SK-MEL-5 (cell line): Measurements from ENCODE around the gene CLBA1. TPM values are rescaled to one million over a fixed set of nuclear protein-coding genes. Genes with fewer than 3 reads are reported as not detected.
A peak's percentile ranks its signal among the peaks of the same experiment; 100 is the strongest.

Source experiments
- DNase-seq: peaks from one replicate; pipeline ENCODE4 v3.0.0-alpha.2; 2016; ENCODE audit warnings: low read depth, low spot score
- in situ Hi-C: cut with HindIII; loops from 2 replicates; pipeline ENCODE4 v1.10.0; 2016; ENCODE audit warnings: low sequenced_read_pairs, high pct_unique_total_duplicates, low pct_unique_long_range_greater_than_20kb
- total RNA-seq: library from RNA; depleted of rRNA; stranded (reverse); fragments of >200 nt; shearing (Covaris generic); gene quantifications from 2 replicates; pipeline ENCODE4 v1.2.3, GENCODE V29; 2014

Gene CLBA1
- total RNA-seq, 1 experiment from 2014 or later: 13.6 TPM

GRCh38 chr14:104975481-104976197, 9.9 kb upstream of the CLBA1 start:
- in situ Hi-C loops: no loop called here
- DNase-seq: peak; percentile 35

DNA sequence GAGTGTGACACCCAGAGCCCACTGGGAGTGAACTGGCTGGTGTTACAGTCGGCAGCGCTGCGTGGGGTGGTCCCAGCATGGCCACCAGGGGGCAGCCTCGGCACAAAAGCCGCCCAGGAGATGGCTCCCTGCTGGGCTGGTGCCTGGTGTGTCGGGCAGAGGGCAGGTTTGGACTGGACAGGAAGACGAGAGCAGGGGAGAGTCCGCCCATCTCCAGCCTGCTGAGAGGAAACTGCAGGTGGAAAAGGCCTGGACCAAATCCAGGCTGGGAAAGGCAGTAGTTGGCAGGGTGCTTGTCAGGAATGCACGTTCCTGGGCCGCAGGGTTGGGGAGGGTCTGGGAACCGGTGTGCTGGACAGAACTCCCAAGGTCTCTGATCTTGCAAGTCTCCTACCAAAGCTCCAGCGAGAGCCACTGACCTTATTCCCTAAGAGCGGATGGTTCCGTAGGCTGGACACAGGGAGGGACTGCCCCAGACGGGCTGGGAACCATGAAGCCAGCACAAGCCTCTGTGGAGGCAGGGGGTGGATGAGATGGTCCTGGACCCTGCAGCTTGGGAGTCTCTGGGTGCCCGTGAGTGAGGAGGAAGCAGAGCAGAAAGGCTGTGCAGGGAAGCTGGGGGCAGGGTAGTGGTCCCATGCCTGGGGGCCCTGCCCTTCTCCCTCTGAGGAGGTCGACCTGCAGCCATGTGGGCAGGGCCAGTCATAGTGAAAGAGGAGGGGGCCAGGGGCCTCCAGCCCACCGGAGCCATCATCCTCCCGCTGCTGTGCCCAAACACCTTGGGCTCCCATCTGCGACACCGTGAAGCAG, 9.2 kb upstream of the CLBA1 start:
- in situ Hi-C loops: no loop called here
- peak; percentile 86 for DNase-seq

- in situ Hi-C loops: no loop called here
- no peak for DNase-seq
Measured at GRCh38 chr14:104977008-104977680, 8.4 kb upstream of the CLBA1 start.

GRCh38 chr14:104977681-104978653, 7.6 kb upstream of the CLBA1 start, which contains the start of gene AHNAK2:
TSS of gene AHNAK2 (minus strand) at chr14:104978374. CDS start at chr14:104978237, 137 bp downstream.
- in situ Hi-C loops: no loop called here
- peak; percentile 77 for DNase-seq

GRCh38 chr14:104978746-104979691, 6.6 kb upstream of the CLBA1 start:
- in situ Hi-C loops: no loop called here
- no peak for DNase-seq

- in situ Hi-C loops: no loop called here
- DNase-seq: no peak
Measured at GRCh38 chr14:104979758-104980610, 5.6 kb upstream of the CLBA1 start.

- in situ Hi-C loops: no loop called here
- no peak for DNase-seq
Measured at GRCh38 chr14:104980611-104981531, 4.7 kb upstream of the CLBA1 start.

DNA sequence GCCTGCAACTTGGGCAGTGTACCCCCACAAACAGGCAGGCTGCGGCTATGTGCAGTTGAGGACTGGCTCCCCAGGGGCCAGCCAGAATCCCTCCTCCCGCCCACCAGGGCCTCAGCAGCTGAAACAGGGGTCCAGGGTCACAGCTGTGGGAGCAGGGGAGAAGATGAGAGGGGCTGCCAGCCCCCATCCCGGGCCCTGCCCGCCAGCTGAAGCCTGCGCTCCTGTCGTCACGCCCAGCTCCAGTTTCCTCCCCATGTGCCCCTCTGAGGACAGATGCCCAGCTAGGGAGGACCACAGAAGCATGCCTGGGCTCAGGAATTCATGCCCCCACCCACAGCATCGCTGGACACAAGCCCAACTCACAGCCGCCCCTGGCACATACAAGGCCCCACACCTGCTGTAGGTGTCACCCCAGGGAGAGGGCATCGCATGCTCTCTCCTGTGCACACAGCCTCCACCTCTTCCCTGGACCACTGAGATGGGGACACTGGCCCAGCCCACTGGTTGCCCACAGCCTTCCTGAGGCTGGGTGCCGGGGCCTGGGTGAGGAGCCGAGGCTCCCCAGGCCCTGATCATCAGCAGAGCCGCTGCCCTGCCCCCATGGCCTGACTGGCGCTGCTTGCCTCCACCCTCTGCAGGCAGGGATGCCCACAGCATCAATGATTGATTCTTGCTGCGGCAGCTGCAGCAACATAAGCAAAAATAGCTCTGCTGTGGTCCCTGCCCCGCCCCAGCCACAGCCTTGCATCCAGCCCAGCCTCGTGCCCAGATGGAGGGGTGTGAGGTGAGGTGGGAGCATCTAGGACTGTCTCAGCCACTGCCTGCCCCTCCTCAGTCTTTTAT, 3.7 kb upstream of the CLBA1 start:
- in situ Hi-C loops: no loop called here
- DNase-seq: no peak

GRCh38 chr14:104982548-104983230, 2.9 kb upstream of the CLBA1 start:
- DNase-seq: no peak
- in situ Hi-C loops: no loop called here

- in situ Hi-C loops: no loop called here
- no peak for DNase-seq
Measured at GRCh38 chr14:104983231-104983721, 2.3 kb upstream of the CLBA1 start.

- in situ Hi-C loops: no loop called here
- no peak for DNase-seq
Measured at GRCh38 chr14:104984056-104984894, 1.3 kb upstream of the CLBA1 start.

GRCh38 chr14:104986487-104987164, 1.0 kb downstream of the CLBA1 start:
- DNase-seq: no peak
- in situ Hi-C loops: no loop called here
